GM18498 (cell line): ENCODE results near the gene KRT6C.

Experiments used
- ATAC-seq: cut with Tn5 transposase; IDR thresholded peaks from one replicate; pipeline ENCODE4 v1.9.1; 2021; ENCODE audit warnings: mild to moderate bottlenecking, moderate library complexity; ENCODE audit not compliant: unreplicated experiment

The KRT6C gene

DNA sequence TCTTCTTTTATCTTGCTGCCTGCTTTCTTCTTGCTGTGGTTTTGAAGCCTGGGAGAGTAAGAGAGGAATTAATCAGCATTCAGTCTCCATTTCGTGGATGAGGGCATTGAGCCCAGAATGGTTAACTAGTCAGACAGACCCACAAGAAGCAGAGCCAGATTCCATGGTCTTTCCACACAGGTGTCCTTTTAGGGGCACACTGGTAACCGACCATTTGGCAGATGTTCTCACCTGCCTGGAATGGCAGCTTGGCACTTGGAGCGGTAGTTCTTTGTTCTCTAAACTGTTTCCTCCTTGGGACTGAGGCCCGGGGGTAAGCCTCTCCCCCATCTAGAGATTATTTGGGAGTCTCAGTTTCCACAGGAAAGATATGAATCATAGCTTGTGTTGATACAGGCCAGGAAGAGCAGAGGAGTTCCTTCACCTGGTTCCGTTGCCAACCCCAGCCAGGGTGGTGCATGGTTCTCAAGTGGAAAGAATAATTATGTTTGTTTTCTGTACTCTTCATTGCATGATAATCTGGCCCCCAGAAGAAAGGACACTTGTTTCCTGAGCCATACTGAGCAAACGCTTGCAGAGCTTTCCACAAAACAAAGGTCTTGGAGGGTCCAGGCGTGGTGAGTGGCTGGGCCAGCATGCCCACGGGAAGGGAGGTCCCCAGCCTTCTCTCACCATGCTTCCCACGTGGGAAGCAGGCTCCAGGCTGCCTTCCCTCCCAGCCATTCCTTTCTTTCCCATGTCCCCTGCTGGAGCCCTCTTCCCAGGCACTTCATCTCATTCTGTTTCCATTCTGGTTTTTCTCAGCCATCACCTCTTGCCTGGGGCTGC lies 37.4 kb downstream of the KRT6C start:
- ATAC-seq, result no peak

DNA sequence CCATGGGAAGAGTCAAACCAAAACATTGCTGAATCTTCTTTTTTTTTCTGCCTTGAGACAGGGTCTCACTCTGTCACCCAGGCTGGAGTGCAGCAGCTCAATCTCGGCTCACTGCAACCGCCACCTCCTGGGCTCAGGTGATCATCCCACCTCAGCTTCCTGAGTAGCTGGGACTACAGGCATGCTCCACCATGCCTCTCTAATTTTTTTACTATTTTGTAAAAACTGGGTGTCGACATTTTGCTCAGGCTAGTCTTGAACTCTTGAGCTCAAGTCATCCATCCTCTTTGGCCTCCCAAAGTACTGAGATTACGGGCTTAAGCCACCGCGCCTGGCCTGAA lies 38.0 kb downstream of the KRT6C start:
- no peak for ATAC-seq

DNA sequence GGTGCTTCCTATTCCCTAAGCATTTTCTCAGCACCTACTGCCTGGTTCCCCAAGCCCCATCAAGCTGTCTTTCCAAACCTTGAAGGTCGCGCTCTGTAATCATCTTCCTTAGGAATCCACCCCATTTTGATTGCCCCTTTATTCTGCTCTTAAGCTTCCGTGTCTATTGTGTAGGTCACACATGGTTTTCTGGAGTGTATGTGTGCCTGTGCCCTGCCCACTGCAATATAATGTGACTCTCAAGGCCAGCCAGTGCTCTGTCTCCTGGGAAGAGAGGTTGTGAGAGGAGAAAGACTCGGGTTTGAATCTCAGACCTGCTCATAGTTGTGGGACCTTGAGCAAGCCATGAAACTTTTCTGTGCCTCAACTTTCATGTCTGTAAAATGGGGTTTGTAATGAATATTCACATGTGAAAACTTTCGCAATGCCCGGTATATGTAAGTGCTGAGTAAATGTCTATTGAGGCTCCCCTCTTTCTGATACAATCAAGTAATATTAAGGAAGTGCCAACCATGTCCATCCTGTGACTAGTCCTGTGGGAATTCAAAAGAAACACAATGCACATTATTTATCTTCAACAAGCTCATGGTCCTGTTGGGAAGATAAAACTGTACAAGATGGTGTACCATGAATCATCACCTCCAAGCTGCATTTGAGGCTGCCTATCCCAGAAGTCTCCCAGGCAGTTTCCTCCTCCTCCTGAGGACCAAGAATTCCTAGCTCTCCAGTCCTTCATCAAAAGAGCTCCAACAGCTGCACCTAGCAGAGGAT lies 38.7 kb downstream of the KRT6C start:
- ATAC-seq, result no peak

DNA sequence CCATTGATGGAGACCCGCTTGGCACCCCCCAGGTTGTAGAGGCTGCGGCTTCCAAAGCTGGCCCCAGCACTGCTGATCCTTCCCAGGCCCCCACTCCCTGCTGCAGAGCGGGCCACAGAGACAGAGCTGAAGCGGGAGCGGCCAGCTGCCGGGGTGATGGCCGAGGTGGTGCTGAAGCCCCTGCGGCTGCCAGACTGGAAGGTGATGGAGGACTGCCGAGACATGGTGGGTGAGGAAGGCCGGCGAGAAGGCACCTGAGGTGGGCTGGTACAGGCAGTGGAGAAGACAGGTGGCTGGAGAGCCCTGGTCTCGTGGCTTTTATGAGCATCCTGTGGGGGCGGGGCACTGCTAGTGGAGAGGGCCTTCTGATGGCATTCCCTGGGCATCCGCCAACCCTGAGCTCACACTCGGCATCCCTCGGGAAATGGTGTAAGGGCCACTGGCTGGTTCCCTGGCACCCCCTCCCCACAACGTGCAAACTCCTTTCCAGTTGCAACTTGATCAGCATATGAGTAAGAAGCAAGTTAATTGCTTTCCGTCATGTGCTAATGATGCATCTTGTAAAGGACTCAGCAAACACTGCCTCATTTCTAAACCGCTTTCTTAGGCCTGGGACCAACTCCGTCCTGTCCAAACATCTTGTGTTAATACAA lies 39.4 kb downstream of the KRT6C start, which contains the start of gene KRT75:
TSS of gene KRT75 (minus strand) at position 291 of the 653 bp plus-strand sequence. CDS start at position 224, 67 bp downstream.
- ATAC-seq, result no peak

DNA sequence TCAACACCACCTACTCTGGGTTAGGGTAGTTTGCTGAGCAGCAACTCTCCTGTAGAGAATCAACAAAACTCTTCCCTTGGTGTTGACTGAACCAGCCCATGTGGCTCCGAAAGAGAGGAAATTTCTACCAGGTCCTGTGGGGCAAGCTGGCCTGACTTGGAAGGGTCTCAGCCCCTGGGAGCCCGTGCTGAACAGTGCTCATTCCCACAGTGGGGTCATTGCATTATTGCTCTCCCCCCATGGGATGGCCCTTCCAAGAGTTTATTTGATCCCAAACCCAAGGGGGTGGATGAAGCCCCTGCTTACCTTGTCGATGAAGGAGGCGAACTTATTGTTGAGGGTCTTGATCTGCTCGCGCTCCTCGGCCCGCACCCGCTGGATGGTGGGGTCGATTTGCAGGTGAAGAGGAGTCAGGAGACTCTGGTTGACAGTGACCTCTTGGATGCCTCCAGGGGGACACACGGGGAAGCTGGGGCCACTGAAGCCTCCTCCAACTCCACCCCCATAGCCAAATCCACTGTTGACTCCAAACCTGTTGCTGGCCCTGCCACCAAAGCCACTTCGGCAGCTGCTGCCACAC lies 40.0 kb downstream of the KRT6C start:
- no peak for ATAC-seq

DNA sequence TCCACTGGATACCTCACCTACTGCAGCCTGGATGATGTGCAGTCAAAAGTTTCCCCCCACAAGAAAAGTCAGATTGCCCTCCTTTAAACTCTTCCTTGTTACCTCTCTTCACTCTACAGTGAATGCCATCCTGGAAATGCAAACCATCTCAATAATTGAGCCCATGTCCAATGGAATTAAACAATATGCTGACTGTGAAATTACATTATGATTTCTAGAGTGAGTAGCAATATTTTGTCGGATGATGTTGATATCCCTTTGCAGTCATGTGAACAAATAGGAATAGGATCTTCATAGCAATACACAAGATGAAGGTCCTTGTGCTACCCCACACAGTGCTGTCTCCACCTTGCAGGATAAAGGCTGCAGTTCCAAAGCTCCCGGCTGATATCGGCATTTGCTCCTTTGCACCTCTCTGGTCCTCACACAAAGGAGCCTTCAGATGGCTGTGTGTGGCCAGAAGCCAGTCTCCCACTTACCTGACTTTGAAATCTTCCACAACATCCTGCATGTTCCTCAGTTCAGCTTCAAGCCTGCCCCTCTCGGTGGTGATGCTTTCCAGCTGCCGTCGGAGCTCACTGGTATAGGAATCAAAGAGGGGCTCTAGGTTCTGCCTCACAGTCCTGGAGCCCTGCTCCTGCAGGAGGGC lies 40.9 kb downstream of the KRT6C start:
- ATAC-seq, result no peak

DNA sequence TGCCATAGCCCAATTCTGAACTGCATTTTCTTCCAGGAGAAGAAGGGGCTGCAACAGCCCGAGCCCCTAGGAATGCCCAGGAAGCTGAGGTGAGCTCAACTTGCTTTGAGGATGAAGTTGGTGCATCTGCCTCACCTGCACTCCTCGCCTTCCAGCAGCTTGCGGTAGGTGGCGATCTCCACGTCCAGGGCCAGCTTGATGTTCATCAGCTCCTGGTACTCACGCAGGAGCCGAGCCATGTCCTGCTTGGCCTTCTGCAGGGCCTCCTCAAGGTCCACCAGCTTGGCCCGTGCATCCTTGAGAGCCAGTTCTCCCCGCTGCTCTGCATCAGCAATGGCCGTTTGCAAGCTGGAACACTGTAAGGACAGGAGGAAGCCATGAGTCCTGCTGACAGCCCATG lies 45.5 kb downstream of the KRT6C start:
- ATAC-seq, result no peak

DNA sequence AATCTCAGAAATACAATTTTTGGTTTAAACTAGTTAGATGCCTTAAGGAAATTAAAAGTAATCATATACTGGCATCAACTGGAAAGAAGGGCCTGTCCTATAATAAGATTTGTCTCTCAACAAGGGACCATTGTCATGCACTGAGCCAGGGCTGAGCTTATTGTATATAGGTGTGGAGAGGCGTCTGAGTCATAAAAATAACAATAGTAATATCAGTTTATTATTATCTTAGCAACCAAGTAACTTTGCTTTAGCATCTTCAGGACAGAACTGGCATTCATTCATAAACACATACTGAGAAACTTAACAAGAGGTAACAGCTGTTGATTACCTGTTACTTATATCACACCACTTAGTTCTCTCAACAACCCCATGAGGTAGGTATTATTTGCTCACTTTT lies 46.5 kb downstream of the KRT6C start:
- ATAC-seq, result no peak

DNA sequence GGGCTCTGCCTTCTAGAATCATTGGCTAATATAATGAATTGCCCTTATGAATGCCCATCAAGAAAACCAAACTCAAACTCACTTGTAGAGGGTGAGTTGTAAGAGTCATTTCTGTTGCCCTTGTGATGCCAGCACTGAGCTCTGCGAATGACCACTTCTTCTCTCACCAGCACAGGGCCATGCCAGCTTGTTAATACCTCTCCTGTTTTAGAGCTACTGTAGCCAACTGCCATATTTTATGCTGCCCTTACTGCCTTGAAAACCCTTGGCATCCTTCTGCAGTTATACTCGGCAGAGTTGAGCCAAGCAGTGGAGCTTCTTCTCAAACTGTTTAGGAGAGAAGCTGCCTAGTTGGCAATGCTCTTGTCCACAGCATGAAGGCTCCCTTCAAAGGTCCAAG lies 47.6 kb downstream of the KRT6C start:
- no peak for ATAC-seq

DNA sequence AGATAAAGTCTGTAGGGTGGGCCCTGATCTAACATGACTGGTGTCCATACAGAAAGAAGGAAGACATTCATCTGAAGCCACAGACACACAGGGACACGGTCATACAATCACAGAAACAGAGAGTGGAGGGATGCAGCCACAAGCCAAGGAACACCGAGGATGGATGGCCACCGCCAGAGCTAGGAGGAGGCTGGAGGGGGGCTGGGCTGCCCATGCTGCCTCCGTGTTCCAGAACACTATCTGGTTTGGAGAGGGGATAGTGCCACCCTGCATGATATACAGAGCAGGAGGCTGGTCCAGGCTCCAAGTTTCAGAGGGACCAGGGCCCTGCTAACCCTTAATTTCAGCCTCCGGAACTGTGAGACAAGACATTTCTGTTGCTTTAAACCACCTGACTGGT lies 48.1 kb downstream of the KRT6C start:
- no peak for ATAC-seq

DNA sequence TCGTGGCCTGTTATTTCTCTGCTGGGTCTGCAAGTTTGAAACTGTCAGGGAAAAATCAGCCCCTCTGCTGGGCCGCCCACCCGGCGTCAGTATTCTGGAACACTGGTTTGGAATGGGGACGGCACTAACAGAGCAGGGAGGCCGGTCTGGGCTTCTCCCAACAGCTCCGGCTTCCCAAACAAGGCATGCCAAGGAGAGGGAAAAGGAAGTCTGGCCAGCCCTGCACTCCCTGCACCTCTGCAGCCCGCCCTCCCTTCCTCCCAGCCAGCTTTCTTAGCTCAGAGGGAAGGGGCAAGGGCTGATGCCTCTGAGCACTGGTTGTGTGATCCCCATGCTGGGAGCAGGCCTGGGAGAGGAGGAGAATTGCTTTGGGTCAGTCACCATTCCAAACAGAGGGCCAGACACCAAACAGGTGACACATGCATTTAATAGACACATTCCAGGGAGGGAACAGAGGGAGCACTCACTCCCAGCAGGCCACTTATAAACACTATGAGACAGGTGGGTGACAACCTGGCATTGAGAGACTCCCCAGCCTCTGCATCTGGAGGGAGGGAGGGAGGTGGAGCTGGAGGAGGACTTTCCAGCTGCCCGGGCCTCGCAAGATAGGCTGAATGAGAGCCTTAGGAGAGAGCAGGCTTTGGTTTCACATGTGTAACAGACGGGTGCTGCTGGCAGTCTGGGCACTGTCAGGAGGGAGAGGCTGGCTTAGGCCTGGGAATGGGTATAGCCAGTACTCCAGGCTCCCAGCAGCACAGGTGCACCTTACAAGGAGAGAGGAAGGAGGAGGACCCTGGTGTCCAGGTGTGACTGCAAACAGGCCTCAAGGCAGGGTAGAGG lies 49.7 kb downstream of the KRT6C start:
- ATAC-seq, result no peak

DNA sequence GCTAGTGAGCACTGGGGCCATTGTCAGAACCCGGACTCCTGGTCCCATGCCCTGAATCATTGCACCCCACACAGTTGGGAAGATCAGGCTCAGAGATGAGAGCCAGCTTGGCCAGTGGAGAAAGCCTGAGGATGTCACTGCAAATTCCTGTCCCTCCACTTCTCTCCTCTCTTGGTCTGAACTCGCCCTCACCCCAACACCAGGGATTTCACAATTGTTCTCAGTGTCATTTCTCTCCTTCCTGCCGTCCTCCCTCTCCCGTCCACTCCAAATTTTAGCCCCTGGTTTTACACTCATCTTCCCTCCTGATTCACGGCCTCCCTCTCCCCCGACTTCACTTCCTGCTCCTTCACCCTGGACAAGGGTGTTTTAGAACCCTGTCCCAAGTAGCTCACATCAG lies 50.6 kb downstream of the KRT6C start:
- ATAC-seq, result no peak

DNA sequence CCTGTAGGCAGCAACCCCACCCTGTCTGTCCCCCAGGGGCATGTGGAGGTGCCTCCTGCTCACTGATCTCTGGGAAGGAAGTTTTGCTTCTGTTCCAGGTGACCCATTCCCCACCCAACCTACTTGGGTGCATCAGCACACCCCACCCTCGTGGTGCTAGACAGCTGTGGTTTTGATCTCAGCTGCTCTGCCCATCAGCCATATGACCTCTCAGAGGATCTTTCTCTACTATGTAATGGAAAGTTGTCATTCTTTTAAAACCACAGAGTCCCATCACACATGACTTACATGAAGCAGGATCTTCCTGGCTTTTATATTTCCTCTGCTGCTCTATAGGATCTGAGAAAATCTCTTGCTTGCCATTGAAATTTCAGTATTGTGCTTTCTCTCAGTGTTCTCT lies 53.9 kb downstream of the KRT6C start:
- ATAC-seq, result no peak

DNA sequence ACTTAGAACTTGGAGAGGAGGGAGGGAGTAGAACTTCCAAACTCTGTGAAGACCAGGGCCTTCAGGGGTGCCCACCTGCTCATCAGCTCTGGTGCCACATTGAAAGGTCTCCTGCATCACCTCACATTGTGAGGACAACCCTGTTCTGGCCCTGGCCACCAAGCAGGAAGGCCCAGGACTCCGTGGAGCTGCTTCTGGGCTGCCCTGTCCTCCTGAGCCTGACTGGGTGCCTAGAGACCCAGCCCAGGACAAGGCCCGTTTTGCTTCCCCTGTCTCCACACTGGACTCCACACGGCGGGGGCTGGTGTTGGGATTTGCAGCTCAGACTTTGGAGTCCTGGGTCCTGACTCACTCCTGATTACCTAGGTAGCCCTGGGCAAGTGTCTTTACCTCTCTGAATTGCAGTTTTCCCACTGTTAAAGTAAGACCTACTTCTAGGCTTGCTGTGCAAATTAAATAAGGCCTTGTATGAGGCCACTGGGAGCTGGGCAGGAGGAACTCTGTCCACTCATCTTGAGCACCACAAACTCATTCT lies 55.0 kb downstream of the KRT6C start:
- ATAC-seq, result no peak
